Central memory CD8-positive, alpha-beta T cell (primary cell): Measurements from ENCODE around the gene GSG1L.

Source experiments
- ATAC-seq: fragments of 150-1000 bp; cut with Tn5 transposase; replicated peaks from 2 replicates; pipeline ENCODE4 v1.10.0; 2022; ENCODE audit warnings: mild to moderate bottlenecking, moderate FRiP score, moderate number of reproducible peaks; ENCODE audit not compliant: poor library complexity, severe bottlenecking; ENCODE audit errors: extremely low read depth
- DNase-seq, 2 donors: peaks; one replicate each; pipeline ENCODE4 v3.0.0; 2021; ENCODE audit warnings: low spot score in 2 of 2
- H3K27ac Mint-ChIP-seq: one replicate; pipeline ENCODE4 v1.8.0; 2022; ENCODE audit warnings: low read depth, mild to moderate bottlenecking, moderate library complexity, mixed read lengths
- H3K27me3 Mint-ChIP-seq: one replicate; pipeline ENCODE4 v1.8.0; 2022; ENCODE audit warnings: mixed read lengths
- H3K36me3 Mint-ChIP-seq: one replicate; pipeline ENCODE4 v1.8.0; 2022; ENCODE audit warnings: mild to moderate bottlenecking, moderate library complexity, mixed read lengths; ENCODE audit not compliant: insufficient read depth
- H3K4me1 Mint-ChIP-seq: one replicate; pipeline ENCODE4 v1.8.0; 2022; ENCODE audit warnings: mixed read lengths
- H3K4me3 Mint-ChIP-seq: one replicate; pipeline ENCODE4 v1.8.0; 2022; ENCODE audit warnings: mild to moderate bottlenecking, moderate library complexity, mixed read lengths
- H3K9me3 Mint-ChIP-seq: one replicate; pipeline ENCODE4 v1.8.0; 2022; ENCODE audit warnings: mixed read lengths

Gene GSG1L

DNA sequence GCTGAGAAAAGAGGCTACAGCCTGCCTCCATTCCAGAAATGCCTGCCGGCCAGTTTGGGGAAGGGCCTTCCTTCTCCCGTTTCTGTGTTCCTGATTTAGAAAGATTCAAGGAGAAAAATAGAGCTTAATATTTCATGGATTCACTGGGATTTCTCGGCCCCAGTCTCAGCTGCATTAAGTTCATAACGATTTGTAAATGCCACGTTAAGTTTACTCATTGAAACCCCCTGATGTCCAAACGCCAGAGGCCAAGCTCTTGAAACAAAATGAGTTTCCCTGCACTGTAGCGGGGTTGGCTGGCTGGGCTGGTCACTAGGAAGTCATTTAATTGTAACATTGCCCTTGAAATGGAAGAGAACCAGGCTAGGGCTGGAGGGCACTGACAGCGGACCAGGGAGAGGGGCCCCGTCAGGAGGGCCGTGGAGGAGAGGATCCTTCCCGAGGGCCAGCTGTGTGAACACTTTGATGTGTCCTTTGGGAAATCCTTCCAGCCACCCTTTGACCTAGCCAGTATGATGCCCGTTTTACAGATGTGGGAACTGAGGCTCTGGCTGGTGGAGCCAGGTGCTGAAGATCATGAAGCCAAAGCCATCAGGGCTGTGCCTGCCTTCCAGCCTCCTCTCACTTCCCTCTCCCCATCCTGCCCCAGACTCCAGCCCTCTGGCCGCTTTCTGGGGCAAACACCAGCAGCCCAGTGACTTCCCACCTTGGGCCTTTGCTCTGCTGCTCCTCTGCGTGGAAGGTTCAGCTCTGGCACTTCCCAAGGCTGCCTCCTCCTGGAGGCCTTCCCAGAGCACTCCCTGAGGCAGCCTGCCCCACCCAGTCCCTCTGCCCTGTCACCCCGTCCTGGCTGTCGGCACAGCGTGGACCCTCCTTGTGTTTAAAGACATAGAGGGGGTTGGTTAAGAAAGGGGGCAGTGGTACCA, 293.0 kb downstream of the GSG1L start:
- Mint-ChIP-seq H3K4me3 (no peak overlapping the region), H3K4me1 (no peaks in the 10 kb centered on the region), H3K27me3 (no peaks in the 10 kb centered on the region), H3K9me3 (no peaks in the 10 kb centered on the region), H3K27ac (no peak overlapping the region), H3K36me3 (peaks cover 6% of the 10 kb centered on the region)
- ATAC-seq = no peak
- DNase-seq = no peak

- Mint-ChIP-seq H3K27me3 (no peaks in the 10 kb centered on the region), H3K4me1 (no peaks in the 10 kb centered on the region), H3K36me3 (peaks cover 6% of the 10 kb centered on the region), H3K9me3 (no peaks in the 10 kb centered on the region), H3K27ac (no peak overlapping the region), H3K4me3 (no peak overlapping the region)
- ATAC-seq (no peak), DNase-seq (no peak)
These were observed 293.8 kb downstream of the GSG1L start for GRCh38 chr16:27769561-27770255.

DNA sequence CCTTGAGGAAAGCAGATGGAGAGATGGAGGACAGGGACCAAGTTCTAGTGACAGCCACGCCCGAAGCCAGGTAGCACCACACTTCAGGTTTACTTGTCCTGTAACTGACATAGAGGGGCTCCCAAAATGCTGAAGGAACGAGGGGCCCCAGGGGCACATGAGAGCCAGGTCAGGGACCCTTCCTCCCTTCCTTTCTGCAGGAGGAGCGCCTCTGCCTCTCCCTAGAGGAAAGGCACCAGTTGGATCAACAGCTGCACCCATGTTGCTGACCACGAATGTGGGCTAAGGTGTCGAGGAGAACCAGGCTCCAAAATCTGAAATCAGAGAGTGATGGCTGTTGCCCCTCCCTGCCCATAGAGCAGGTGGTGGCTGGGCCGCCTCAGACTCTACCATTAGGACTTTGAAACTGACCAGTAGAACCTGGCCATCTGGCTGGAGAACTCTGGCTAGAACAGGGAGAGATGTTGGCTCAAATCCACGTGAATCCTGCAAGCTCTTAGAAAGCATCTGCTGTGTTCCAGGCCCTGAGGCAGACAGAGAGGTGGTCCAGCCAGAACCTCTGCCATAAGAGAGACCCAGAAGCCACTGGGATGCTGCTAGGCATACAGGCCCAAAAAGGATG, 294.8 kb downstream of the GSG1L start:
- DNase-seq (no peak), ATAC-seq (no peak)
- Mint-ChIP-seq H3K27me3 (no peaks in the 10 kb centered on the region), H3K9me3 (no peaks in the 10 kb centered on the region), H3K36me3 (peaks cover 6% of the 10 kb centered on the region), H3K4me1 (no peaks in the 10 kb centered on the region), H3K27ac (no peak overlapping the region), H3K4me3 (no peak overlapping the region)

- Mint-ChIP-seq H3K27me3 (no peaks in the 10 kb centered on the region), H3K4me3 (no peak overlapping the region), H3K4me1 (no peaks in the 10 kb centered on the region), H3K27ac (no peak overlapping the region), H3K9me3 (no peaks in the 10 kb centered on the region), H3K36me3 (peaks cover 6% of the 10 kb centered on the region)
- no peak for DNase-seq
- ATAC-seq = no peak
These were observed 295.4 kb downstream of the GSG1L start for GRCh38 chr16:27767971-27768591.

DNA sequence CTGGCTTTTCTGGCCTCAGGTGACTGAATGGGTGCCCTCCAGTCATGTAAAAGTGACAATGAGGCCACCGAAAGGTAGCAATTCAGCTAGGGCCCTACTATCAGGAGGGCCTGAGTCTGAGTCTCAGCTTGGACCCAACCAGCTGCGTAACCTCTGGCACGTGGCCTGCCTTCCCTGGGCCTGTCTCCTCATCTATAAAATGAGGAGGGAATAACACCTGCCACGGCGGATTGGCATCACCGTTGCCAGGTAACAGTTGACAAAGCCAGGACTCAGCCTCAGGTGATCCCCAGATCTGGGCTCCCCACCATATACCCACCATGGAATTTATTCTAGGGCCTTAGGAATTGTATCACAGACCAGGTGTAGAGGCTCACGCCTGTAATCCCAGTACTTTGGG, 296.4 kb downstream of the GSG1L start:
- DNase-seq = no peak
- Mint-ChIP-seq H3K27me3 (no peaks in the 10 kb centered on the region), H3K4me1 (no peaks in the 10 kb centered on the region), H3K4me3 (no peak overlapping the region), H3K27ac (no peak overlapping the region), H3K36me3 (peaks cover 8% of the 10 kb centered on the region), H3K9me3 (no peaks in the 10 kb centered on the region)
- ATAC-seq = no peak

DNA sequence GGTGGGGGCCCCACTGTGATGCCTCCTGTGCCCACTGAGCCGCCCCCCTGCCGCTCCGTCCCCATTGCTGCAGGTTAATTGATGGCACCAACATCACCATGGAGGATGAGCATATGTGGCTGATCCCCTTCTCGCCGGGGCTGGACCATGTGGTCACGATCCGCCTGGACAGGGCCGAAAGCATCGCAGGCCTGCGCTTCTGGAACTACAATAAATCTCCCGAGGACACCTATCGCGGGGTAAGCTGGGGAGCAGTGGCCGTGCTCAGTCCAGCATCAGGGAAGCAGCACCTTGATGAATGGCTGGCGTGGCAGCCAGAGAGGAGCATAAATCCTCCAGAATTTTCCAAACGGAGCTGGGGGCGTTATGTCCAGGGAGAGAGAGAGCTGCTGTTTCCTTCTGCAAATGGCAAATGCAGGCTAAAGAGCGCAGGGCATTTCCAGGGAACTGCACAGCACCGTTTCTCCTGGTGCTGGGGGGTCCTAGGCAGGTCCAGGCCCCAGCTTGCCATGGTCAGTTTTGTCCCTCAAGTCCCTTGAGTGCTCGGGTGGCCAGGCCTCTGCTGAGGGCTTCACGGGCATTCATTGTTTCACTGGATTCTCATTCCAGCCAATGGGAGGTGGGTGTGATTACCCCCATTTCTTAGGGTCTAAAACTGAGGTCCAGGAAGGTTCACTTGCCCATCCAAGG, 297.1 kb downstream of the GSG1L start:
- peaks cover 12% of the 10 kb centered on the region for H3K36me3 Mint-ChIP-seq
- H3K27me3 Mint-ChIP-seq = no peaks in the 10 kb centered on the region
- no peaks in the 10 kb centered on the region for H3K4me1 Mint-ChIP-seq
- no peaks in the 10 kb centered on the region for H3K9me3 Mint-ChIP-seq
- H3K4me3 Mint-ChIP-seq = no peak overlapping the region
- ATAC-seq (no peak), DNase-seq (no peak)
- H3K27ac Mint-ChIP-seq = no peak overlapping the region

DNA sequence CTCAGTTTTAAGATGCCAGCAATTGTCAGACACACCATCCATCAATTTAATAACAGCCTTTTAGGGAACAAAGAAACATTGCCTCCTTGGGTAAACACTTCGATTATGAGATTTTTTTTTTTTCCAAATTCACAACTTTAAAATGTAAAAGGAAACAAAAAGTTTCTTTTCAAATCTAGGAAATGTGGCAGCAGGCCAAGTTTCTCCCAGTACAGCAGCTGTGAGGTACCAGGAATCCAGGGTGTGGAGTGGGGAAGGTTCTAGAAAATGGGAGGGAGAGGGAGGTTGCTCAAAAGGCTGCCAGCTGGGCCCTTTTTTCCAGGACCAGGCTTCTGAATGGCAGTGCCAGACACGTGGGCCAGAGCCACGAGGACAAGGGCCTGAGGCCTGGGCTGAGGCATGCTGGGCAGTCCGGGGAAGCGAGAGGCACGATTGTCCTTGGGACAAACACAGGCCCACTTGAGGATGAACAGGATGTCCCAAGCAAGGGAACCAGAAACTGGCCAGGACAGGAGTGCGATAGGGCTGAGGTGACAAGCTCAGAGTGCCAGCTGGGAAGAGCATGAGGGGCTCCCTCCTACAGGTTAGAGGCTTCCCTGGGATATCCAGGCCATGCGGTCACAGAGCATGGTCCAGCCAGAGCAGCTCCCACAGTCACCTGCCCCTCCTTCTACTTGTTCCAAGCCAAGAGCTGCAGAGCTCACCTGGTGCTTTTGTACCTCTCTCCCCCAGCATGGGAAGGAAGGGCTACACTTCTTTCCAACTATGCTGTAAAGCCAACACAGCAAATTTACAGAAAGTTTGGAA, 298.4 kb downstream of the GSG1L start:
- ATAC-seq = no peak
- no peaks in the 10 kb centered on the region for H3K9me3 Mint-ChIP-seq
- peak overlapping the region; percentile 26 for H3K27ac Mint-ChIP-seq
- H3K36me3 Mint-ChIP-seq = peaks cover 10% of the 10 kb centered on the region
- no peak overlapping the region for H3K4me3 Mint-ChIP-seq
- H3K27me3 Mint-ChIP-seq = no peaks in the 10 kb centered on the region
- H3K4me1 Mint-ChIP-seq = no peaks in the 10 kb centered on the region
- no peak for DNase-seq

DNA sequence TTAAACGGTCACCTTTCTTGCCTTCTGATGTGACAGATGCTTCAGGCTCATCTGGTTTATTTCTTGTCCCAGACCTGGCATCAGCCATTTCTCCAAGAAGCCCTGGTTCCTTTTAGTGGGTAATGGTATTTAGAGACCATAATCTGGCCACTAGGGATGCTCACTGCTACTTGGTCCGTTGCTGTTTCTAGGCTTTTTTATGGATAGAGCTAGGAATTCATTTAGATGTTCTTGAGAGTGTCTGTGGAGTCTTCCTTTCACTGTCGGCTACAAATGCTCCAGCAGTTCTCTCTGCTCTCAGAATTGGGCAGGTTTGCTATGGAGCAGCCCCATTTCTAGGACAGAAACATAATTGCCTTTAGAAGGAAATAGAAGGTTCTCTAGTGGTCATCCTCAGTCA, 299.1 kb downstream of the GSG1L start:
- Mint-ChIP-seq H3K9me3 (no peaks in the 10 kb centered on the region), H3K4me3 (no peak overlapping the region)
- ATAC-seq = no peak

DNA sequence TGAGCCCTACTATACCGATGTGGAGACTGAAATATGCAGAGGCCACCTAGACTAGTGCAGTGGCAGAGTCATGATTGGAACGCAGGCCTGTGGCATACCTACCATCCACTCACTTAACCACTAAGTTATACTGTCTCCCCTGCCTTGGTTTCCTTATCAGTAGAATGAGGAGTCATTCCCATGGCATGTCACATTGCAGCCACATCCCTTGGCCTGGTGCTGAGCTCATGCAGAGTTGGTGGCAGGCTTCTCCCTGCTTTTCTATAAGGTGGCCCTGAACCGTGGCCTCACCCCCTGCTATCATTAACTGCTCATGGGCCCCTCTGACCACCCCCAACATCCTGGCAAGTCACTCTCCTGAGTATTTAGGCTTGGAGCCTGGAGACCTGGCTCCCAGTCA, 301.1 kb downstream of the GSG1L start:
- no peaks in the 10 kb centered on the region for H3K4me1 Mint-ChIP-seq
- no peak for DNase-seq
- no peak for ATAC-seq
- H3K9me3 Mint-ChIP-seq = no peaks in the 10 kb centered on the region
- no peaks in the 10 kb centered on the region for H3K27me3 Mint-ChIP-seq
- no peak overlapping the region for H3K4me3 Mint-ChIP-seq
- H3K36me3 Mint-ChIP-seq = peaks cover 10% of the 10 kb centered on the region
- H3K27ac Mint-ChIP-seq = no peak overlapping the region

More for the DNA sequence above, 299.1 kb downstream of the GSG1L start:
- H3K27ac Mint-ChIP-seq = no peak overlapping the region
- no peaks in the 10 kb centered on the region for H3K27me3 Mint-ChIP-seq
- H3K4me1 Mint-ChIP-seq = no peaks in the 10 kb centered on the region
- H3K36me3 Mint-ChIP-seq = peaks cover 10% of the 10 kb centered on the region
- no peak for DNase-seq

DNA sequence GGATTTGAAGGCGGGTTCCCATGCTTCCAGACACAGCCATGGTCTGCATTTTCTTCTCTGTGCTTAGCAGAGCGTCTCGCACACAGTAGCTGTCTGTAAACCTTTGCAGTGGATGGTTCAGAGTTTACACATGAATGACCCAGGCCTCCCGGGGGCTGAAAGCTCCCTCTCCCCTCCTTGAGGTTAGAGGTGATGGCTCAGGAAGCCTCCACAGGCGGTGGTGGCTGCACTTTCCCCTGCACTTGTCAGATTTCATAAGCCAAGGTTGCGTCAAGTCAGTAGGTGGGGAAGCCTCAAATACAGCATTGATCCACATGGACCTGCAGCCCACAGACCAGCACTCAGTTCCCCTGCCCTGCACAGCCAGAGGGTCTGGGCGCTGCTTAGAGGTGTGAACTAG, 301.7 kb downstream of the GSG1L start:
- Mint-ChIP-seq H3K27me3 (no peaks in the 10 kb centered on the region), H3K9me3 (no peaks in the 10 kb centered on the region), H3K27ac (no peak overlapping the region), H3K4me3 (no peak overlapping the region), H3K4me1 (no peaks in the 10 kb centered on the region), H3K36me3 (peaks cover 10% of the 10 kb centered on the region)
- no peak for DNase-seq
- ATAC-seq = no peak

GRCh38 chr16:27760789-27761176, 302.7 kb downstream of the GSG1L start:
- no peaks in the 10 kb centered on the region for H3K27me3 Mint-ChIP-seq
- no peak for DNase-seq
- H3K9me3 Mint-ChIP-seq = no peaks in the 10 kb centered on the region
- H3K36me3 Mint-ChIP-seq = peaks cover 6% of the 10 kb centered on the region
- no peaks in the 10 kb centered on the region for H3K4me1 Mint-ChIP-seq
- no peak overlapping the region for H3K27ac Mint-ChIP-seq
- no peak overlapping the region for H3K4me3 Mint-ChIP-seq
- ATAC-seq = no peak
